NCI-H2107 treated with DMSO at 0.1 percent for 48 hours (cell line): ENCODE results near the gene CYP3A4.
"Not testable (repeated sequence)": the region's sequence is repeated elsewhere in the genome, so short reads cannot be mapped to it uniquely, and the experiment has no call there.

Experiments used
- DNase-seq: peaks from one replicate; lab custom pipeline; 2025; ENCODE audit not compliant: unreplicated experiment; lab: John Stamatoyannopoulos, UW

The CYP3A4 gene

DNA sequence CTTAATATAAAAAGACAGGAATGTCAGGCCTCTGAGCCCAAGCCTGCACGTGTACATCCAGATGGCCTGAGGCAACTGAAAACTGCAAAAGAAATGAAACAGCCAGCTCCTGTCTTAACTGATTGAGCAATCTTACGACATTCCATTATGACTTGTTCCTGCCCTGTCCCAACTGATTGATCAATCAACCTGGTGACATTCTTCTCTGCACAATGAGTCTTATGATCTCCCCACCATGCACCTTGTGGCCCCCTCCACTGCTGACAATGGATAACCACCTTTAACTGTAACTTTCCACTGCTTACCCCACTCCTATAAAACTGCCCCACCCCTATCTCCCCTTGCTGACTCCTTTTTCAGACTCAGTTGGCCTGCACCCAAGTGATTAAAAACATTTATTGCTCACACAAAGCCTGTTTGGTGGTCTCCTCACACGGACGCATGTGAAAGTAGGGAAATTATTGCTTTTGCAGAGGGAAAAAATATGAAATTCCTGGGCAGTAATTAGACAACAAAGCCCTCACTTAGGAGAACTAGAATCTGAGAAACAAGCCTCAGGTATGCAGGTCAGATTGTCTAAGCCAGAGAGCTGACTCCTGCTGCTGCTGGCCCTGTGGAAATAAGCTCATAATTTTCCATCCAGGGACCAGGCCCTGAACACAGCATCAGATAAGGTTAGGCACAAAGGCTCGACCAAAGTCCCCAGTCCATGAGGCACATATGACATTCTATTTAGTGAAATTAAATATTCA lies 54.3 kb downstream of the CYP3A4 start:
- no peak for DNase-seq

- DNase-seq = no peak
Measured at GRCh38 chr7:99728615-99729014, 55.4 kb downstream of the CYP3A4 start.

GRCh38 chr7:99723201-99723600 lies 60.8 kb downstream of the CYP3A4 start:
- not testable (repeated sequence) for DNase-seq

GRCh38 chr7:99720800-99721595 lies 63.0 kb downstream of the CYP3A4 start:
- DNase-seq = no peak

GRCh38 chr7:99719996-99720769 lies 63.8 kb downstream of the CYP3A4 start:
- DNase-seq = no peak

- DNase-seq = no peak
Measured at GRCh38 chr7:99713995-99714570, 69.9 kb downstream of the CYP3A4 start.

- DNase-seq = no peak
Measured at GRCh38 chr7:99709838-99710578, 74.0 kb downstream of the CYP3A4 start.

GRCh38 chr7:99709260-99709659 lies 74.7 kb downstream of the CYP3A4 start:
- no peak for DNase-seq

GRCh38 chr7:99707096-99707495 lies 76.9 kb downstream of the CYP3A4 start:
- no peak for DNase-seq
